ENCODE data around the gene NXN. TPM values are rescaled to one million over a fixed set of nuclear protein-coding genes. Genes with fewer than 3 reads are reported as not detected.

Gene NXN
- total and polyA plus RNA-seq, 9 donors = 5.5 to 34.8 (median 28.4) TPM

GRCh38 chr17:753418-753817 is 226.2 kb downstream of the NXN start:
- H3K4me1 ChIP-seq (ENCODE audit: insufficient read depth) = peaks cover 8% of the 10 kb centered on the region
- H3K9me3 ChIP-seq = no peaks in the 10 kb centered on the region
- H3K4me3 ChIP-seq = no peak overlapping the region
- no peak for TF ChIP-seq POLR2A (IDR thresholded peaks at IDR 0.05)
- no peaks in the 10 kb centered on the region for H3K27me3 ChIP-seq
- WGBS, 3 donors = 86 to 88% (median 87%) methylated on average over 13 of the region's 13 CpGs
- intact Hi-C loops (cut with DNase I) = no loop called here
- DNase-seq = no peak
- H3K36me3 ChIP-seq = no peaks in the 10 kb centered on the region
- no peak overlapping the region for H3K27ac ChIP-seq

GRCh38 chr17:752620-753219 is 226.9 kb downstream of the NXN start:
- intact Hi-C loops (cut with DNase I) = no loop called here
- Histone ChIP-seq H3K4me3 (peak overlapping the region; percentile 81), H3K36me3 (no peaks in the 10 kb centered on the region), H3K27ac (peak overlapping the region; percentile 8 to 60), H3K27me3 (no peaks in the 10 kb centered on the region), H3K4me1 (ENCODE audit: insufficient read depth) (peaks cover 8% of the 10 kb centered on the region), H3K9me3 (no peaks in the 10 kb centered on the region)
- 23 to 28% (median 27%) methylated on average over 43 of the region's 43 CpGs for WGBS, 3 donors
- peak; percentile 73 to 85 (median 78) for DNase-seq
- TF ChIP-seq CTCF (IDR thresholded peaks at IDR 0.05) = no peak
- TF ChIP-seq POLR2A (IDR thresholded peaks at IDR 0.05) = no peak
- TF ChIP-seq EP300 (IDR thresholded peaks at IDR 0.05) = no peak

GRCh38 chr17:752002-752619 is 227.5 kb downstream of the NXN start, which contains the start of gene GEMIN4:
Gene GEMIN4 (minus strand): TSS chr17:752264. CDS start chr17:752142, 122 bp downstream.
- TF ChIP-seq EP300 (IDR thresholded peaks at IDR 0.05) = no peak
- TF ChIP-seq CTCF (IDR thresholded peaks at IDR 0.05) = peak; percentile 96 to 99 (median 97)
- peak; percentile 74 for TF ChIP-seq POLR2A (IDR thresholded peaks at IDR 0.05)
- peak; percentile 92 to 98 (median 95) for DNase-seq
- Histone ChIP-seq H3K4me1 (ENCODE audit: insufficient read depth) (peaks cover 8% of the 10 kb centered on the region), H3K27me3 (no peaks in the 10 kb centered on the region), H3K4me3 (peak within 1 kb of the TSS; percentile 81), H3K36me3 (no peaks in the 10 kb centered on the region), H3K27ac (peak within 1 kb of the TSS; percentile 45 to 60), H3K9me3 (no peaks in the 10 kb centered on the region)
- intact Hi-C loops (cut with DNase I) = no loop called here
- 0 to 2% (median 1%) methylated on average over 33 to 87 of the region's 87 CpGs for WGBS, 3 donors

- H3K36me3 ChIP-seq = no peaks in the 10 kb centered on the region
- H3K27ac ChIP-seq = peak overlapping the region; percentile 45 to 60
- 1 to 2% (median 1%) methylated on average over 25 to 49 of the region's 49 CpGs for WGBS, 3 donors
- peaks cover 8% of the 10 kb centered on the region for H3K4me1 ChIP-seq (ENCODE audit: insufficient read depth)
- H3K4me3 ChIP-seq = peak overlapping the region; percentile 81
- no peaks in the 10 kb centered on the region for H3K9me3 ChIP-seq
- peak in 1 of 5 donors; percentile 41 for DNase-seq
- intact Hi-C loops (cut with DNase I) = no loop called here
- H3K27me3 ChIP-seq = no peaks in the 10 kb centered on the region
- TF ChIP-seq EP300 (IDR thresholded peaks at IDR 0.05) (no peak), POLR2A (IDR thresholded peaks at IDR 0.05) (no peak), CTCF (IDR thresholded peaks at IDR 0.05) (no peak)
These were observed 228.1 kb downstream of the NXN start for GRCh38 chr17:751269-752001.

Data from ovary (tissue), 9 donors.